ENCODE measurements around the gene IGFBP7. TPM values are rescaled to one million over a fixed set of nuclear protein-coding genes. Genes with fewer than 3 reads are reported as not detected.

Gene IGFBP7
- total RNA-seq, 1 donor from 2014 or later, result 1,471 TPM

DNA sequence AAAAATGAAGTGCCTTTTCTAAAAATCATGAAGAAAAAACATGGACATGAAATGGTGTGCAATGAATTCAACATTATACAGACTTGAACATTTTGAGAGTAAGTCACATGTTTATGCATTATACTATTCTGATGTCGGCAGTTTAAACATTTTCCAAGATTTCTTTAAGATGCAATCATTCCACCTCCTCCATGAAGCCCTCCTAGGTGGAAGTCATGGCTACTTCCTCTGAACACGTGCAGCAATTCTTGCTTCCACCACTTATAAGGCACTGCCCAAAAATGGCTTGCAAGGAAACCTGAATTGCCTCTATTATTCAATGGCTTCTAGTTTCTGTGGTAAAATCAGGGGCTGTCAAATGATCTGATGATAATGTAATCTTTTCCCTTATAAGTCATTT lies 25.8 kb downstream of the IGFBP7 start:
- no peak overlapping the region for H3K4me3 ChIP-seq (ENCODE audit: low read depth, low read length)

DNA sequence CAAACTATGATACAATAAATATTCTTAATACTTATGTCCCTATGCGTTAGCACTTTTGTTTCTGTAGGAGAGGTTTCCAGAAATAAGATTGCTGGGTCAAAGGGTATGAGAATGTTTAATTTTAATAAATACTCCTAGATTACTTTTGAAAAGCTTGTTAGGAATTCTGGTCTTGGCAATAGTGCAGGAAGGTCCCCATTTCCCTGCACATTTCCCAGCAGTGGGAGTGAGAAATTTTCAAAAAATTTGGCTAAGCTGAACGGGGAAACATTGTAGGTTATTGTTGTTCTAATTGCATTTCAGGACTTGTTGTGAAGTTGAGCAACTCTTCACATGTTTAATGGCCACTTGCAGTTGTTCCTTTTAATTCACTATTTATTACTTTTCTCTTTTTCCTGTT lies 27.1 kb downstream of the IGFBP7 start:
- TF ChIP-seq, protein P1, sequence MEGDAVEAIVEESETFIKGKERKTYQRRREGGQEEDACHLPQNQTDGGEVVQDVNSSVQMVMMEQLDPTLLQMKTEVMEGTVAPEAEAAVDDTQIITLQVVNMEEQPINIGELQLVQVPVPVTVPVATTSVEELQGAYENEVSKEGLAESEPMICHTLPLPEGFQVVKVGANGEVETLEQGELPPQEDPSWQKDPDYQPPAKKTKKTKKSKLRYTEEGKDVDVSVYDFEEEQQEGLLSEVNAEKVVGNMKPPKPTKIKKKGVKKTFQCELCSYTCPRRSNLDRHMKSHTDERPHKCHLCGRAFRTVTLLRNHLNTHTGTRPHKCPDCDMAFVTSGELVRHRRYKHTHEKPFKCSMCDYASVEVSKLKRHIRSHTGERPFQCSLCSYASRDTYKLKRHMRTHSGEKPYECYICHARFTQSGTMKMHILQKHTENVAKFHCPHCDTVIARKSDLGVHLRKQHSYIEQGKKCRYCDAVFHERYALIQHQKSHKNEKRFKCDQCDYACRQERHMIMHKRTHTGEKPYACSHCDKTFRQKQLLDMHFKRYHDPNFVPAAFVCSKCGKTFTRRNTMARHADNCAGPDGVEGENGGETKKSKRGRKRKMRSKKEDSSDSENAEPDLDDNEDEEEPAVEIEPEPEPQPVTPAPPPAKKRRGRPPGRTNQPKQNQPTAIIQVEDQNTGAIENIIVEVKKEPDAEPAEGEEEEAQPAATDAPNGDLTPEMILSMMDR (conservative IDR thresholded peaks at IDR 0.05; ENCODE audit: low read depth, low read length), result no peak
- no peak for DNase-seq (ENCODE audit: low read depth)
- H3K4me3 ChIP-seq (ENCODE audit: low read depth, low read length), result no peak overlapping the region

More for the DNA sequence above, 25.8 kb downstream of the IGFBP7 start:
- TF ChIP-seq, protein P1 (conservative IDR thresholded peaks at IDR 0.05; ENCODE audit: low read depth, low read length), result no peak
- DNase-seq (ENCODE audit: low read depth), result no peak

DNA sequence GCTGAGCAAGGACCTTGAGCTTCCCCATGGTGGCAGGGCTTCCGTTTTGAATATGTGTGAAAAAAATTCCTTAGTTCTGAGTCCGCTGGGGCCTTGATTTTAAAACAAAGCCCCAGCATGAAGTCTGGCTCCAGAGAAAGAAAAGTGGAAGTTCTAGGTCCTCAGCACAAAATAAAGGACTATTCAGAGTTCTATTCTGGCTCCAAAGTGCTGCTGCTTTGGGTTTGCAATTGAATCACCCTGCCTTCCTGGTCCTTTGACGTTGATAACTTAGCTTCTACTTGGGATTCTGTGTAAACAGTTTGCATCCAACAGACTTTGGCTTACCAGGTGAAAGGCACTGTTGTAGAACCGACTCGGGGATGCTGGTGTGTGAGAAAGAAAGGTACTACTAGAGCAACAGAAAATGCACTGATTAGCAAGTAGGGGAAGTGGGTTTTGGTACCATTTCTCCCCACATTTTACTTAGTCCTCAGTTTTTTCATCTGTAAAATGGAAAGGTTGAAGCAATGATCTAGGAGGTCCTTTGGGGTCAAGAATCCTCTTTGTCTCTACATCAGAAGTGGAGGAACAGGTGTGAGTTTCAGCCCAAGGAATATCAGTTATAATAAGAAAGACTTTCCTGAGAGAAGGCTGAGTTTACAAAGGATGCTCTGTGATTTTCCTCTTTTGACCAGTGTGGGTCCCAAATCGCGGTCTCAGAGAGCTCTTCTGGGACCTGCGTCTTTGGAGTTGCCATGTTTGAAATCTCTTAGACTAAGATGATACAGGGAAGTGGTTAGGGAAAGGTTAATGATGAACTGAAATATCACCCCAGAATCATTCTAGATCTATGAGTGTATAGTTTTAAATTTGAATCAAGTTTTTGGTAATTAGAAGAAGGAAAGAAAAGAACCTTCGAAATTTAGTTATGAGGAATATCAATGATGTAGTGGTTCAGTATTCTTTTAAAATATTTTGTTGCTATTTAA lies 28.2 kb downstream of the IGFBP7 start:
- no peak for DNase-seq (ENCODE audit: low read depth)
- H3K4me3 ChIP-seq (ENCODE audit: low read depth, low read length), result no peak overlapping the region
- TF ChIP-seq, protein P1 (conservative IDR thresholded peaks at IDR 0.05; ENCODE audit: low read depth, low read length), result no peak

DNA sequence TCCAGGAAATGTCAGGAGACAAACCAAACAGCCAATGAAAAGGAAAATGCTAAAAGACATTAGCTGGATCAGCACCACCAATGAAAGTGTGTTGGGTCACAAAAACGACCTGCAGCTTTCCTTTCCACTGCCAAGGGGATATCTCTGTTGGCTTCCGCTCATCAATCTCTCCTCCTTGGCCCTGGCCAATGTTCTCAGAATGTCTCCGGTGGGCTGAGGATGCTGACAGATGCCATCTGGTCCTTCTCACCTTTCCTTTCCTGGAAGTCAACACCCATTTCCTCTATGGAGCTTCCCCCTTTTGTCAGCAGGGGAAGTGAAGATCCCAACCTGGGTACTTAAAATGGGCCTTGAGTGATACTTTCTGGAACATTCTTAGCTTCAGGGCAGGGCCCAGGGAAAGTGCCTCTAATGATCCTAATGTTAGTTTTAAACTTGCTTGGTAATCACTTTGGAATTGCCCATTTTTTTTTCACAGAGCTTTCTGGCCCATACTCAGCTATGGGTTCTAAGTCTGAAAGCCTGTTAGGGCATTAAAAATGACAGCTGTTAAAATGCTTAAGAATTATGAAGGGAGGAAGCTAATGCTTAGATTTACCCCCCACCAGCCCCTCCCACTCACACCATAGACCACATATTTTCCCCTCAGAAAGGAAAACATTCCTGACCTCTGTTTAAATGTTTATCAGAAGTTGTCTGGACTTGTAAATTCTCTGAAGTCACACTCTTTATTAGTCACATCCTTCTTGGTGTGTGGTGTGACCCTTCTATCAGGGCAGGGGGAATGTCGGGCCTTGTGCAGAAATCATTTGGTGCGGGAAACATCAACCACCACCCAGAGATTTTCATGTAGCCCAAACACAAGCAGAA lies 29.2 kb downstream of the IGFBP7 start:
- no peak overlapping the region for H3K4me3 ChIP-seq (ENCODE audit: low read depth, low read length)
- TF ChIP-seq, protein P1 (conservative IDR thresholded peaks at IDR 0.05; ENCODE audit: low read depth, low read length), result no peak
- peak; percentile 89 for DNase-seq (ENCODE audit: low read depth)

DNA sequence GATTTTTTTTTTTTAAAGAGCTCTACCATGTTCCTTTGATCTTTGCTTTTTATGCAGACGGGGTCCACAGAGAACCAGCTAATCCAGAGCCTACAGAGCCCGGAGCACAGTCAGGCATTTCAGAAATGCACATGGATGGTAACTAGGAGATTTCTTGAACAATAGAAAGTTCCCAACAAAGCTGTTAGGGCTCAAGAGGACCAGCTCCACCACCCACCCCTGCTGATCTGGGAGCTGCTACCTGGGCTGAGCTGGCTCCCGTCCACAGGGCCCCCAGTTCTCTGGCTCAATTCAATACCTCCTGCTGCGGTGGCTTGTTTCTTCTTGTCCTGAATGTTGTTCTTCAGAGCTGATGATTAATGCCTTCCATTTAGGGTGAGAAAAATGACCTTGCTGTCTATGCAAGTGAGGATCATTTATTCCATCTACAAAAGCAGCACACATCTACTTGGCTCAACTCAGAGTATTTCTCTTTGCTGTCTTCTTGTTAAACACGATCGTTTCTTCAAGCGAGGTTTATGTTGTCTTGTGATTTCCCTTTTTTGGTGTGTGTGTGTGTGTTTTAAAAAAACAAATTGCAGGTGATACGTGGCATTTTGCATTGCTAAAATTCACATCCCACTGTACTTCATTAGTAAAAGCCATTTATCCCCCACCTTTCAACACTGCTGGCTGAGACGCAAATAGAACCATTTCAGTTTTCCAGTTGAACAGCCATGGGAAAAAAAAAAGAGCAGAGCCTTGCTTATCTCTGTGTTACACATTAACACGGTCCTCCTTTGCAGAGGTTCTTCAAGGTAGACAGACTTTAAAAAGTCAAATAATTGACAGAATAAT lies 31.3 kb downstream of the IGFBP7 start:
- peak; percentile 94 for DNase-seq (ENCODE audit: low read depth)

More for the DNA sequence above, 31.3 kb downstream of the IGFBP7 start:
- TF ChIP-seq, protein P1 (conservative IDR thresholded peaks at IDR 0.05; ENCODE audit: low read depth, low read length), result no peak
- peak overlapping the region; percentile 40 for H3K4me3 ChIP-seq (ENCODE audit: low read depth, low read length)

Data from epithelial cell of proximal tubule (primary cell).